ENCODE measurements around the gene C4BPB. TPM values are rescaled to one million over a fixed set of nuclear protein-coding genes. Genes with fewer than 3 reads are reported as not detected.

The C4BPB gene
- total and polyA plus RNA-seq, 2 of the 13 experiments (the other 11 are each of a cell fraction or from before 2014, with no cell fraction given), result 155 to 266 TPM

DNA sequence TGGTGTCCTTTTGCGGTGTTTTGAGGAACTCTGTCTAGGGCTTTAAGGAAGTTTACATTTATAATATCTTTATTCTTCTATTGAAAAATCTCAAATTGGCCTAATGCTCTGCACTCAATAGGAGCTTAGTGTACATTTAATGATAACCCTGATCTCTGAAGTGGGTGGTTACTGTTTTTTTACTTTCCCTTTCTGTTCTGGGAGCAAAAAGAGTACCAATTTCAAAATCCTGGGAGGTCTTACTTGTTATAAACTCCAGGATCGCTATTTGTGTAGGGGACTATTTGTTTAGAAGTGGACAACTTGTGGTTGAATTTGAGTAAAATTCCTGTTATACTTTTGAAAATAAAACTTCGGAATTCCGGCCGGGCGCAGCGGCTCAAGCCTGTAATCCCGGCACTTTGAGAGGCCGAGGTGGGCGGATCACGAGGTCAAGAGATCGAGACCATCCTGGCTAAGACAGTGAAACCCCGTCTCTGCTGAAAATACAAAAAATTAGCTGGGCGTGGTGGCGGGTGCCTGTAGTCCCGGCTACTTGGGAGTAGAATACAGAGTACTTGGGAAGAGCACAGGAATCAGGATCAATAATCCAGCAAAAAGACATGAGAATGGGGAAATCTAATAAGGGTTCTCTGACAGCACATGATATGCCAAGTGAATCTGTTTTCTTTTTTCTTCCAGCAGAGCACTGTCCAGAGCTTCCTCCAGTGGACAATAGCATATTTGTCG, 1.1 kb downstream of the C4BPB start (continued):
- TF ChIP-seq, protein P1, sequence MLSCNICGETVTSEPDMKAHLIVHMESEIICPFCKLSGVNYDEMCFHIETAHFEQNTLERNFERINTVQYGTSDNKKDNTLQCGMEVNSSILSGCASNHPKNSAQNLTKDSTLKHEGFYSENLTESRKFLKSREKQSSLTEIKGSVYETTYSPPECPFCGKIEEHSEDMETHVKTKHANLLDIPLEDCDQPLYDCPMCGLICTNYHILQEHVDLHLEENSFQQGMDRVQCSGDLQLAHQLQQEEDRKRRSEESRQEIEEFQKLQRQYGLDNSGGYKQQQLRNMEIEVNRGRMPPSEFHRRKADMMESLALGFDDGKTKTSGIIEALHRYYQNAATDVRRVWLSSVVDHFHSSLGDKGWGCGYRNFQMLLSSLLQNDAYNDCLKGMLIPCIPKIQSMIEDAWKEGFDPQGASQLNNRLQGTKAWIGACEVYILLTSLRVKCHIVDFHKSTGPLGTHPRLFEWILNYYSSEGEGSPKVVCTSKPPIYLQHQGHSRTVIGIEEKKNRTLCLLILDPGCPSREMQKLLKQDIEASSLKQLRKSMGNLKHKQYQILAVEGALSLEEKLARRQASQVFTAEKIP (CRISPR knock-in tag; IDR thresholded peaks at IDR 0.05; ENCODE audit: borderline replicate concordance), result no peak
- TF ChIP-seq SP2 (CRISPR knock-in tag; IDR thresholded peaks at IDR 0.05), result no peak
- no peak for TF ChIP-seq PHF8 (CRISPR knock-in tag; IDR thresholded peaks at IDR 0.05)
- 0 out of 2 replicates have a peak, but pooled peaks have one; percentile 40 for TF ChIP-seq ZNF605 (CRISPR knock-in tag; IDR thresholded peaks at IDR 0.05)
- TF ChIP-seq, protein P2, sequence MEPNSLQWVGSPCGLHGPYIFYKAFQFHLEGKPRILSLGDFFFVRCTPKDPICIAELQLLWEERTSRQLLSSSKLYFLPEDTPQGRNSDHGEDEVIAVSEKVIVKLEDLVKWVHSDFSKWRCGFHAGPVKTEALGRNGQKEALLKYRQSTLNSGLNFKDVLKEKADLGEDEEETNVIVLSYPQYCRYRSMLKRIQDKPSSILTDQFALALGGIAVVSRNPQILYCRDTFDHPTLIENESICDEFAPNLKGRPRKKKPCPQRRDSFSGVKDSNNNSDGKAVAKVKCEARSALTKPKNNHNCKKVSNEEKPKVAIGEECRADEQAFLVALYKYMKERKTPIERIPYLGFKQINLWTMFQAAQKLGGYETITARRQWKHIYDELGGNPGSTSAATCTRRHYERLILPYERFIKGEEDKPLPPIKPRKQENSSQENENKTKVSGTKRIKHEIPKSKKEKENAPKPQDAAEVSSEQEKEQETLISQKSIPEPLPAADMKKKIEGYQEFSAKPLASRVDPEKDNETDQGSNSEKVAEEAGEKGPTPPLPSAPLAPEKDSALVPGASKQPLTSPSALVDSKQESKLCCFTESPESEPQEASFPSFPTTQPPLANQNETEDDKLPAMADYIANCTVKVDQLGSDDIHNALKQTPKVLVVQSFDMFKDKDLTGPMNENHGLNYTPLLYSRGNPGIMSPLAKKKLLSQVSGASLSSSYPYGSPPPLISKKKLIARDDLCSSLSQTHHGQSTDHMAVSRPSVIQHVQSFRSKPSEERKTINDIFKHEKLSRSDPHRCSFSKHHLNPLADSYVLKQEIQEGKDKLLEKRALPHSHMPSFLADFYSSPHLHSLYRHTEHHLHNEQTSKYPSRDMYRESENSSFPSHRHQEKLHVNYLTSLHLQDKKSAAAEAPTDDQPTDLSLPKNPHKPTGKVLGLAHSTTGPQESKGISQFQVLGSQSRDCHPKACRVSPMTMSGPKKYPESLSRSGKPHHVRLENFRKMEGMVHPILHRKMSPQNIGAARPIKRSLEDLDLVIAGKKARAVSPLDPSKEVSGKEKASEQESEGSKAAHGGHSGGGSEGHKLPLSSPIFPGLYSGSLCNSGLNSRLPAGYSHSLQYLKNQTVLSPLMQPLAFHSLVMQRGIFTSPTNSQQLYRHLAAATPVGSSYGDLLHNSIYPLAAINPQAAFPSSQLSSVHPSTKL (CRISPR knock-in tag; IDR thresholded peaks at IDR 0.05), result 0 out of 2 replicates have a peak, but pooled peaks have one; percentile 23
- TF ChIP-seq ZNF577 (CRISPR knock-in tag; IDR thresholded peaks at IDR 0.05; ENCODE audit: borderline replicate concordance, low read depth), result no peak
- TF ChIP-seq SALL1 (CRISPR knock-in tag; IDR thresholded peaks at IDR 0.05), result no peak
- TF ChIP-seq SAP130 (CRISPR knock-in tag; IDR thresholded peaks at IDR 0.05; ENCODE audit: low read depth), result peak; percentile 34
- no peak for TF ChIP-seq NFKB2 (CRISPR knock-in tag; IDR thresholded peaks at IDR 0.05; ENCODE audit: borderline replicate concordance)
- TF ChIP-seq MXI1 (IDR thresholded peaks at IDR 0.05; ENCODE audit: borderline replicate concordance, low read depth, low read length), result no peak
- TF ChIP-seq ELF3 (CRISPR knock-in tag; IDR thresholded peaks at IDR 0.05), result no peak
- no peak for TF ChIP-seq ARNT (IDR thresholded peaks at IDR 0.05)
- no peak for TF ChIP-seq EHMT2 (IDR thresholded peaks at IDR 0.05; ENCODE audit: borderline replicate concordance, low read depth, low read length)
- no peak for TF ChIP-seq GABPA (IDR thresholded peaks at IDR 0.05; ENCODE audit: low read depth, low read length)
- no peak for TF ChIP-seq GABPA (CRISPR knock-in tag; IDR thresholded peaks at IDR 0.05; ENCODE audit: low read depth)
- no peak for TF ChIP-seq CCAR2 (optimal IDR thresholded peaks at IDR 0.05; ENCODE audit: low read depth, low read length)
- TF ChIP-seq NR2F6 (IDR thresholded peaks at IDR 0.05), result 0 out of 2 replicates have a peak, but pooled peaks have one; percentile 9
- TF ChIP-seq NR2F6 (CRISPR knock-in tag; IDR thresholded peaks at IDR 0.05), result no peak
- TF ChIP-seq, protein P3, sequence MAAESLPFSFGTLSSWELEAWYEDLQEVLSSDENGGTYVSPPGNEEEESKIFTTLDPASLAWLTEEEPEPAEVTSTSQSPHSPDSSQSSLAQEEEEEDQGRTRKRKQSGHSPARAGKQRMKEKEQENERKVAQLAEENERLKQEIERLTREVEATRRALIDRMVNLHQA (CRISPR knock-in tag; IDR thresholded peaks at IDR 0.05), result no peak
- TF ChIP-seq, protein P4, sequence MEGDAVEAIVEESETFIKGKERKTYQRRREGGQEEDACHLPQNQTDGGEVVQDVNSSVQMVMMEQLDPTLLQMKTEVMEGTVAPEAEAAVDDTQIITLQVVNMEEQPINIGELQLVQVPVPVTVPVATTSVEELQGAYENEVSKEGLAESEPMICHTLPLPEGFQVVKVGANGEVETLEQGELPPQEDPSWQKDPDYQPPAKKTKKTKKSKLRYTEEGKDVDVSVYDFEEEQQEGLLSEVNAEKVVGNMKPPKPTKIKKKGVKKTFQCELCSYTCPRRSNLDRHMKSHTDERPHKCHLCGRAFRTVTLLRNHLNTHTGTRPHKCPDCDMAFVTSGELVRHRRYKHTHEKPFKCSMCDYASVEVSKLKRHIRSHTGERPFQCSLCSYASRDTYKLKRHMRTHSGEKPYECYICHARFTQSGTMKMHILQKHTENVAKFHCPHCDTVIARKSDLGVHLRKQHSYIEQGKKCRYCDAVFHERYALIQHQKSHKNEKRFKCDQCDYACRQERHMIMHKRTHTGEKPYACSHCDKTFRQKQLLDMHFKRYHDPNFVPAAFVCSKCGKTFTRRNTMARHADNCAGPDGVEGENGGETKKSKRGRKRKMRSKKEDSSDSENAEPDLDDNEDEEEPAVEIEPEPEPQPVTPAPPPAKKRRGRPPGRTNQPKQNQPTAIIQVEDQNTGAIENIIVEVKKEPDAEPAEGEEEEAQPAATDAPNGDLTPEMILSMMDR (CRISPR knock-in tag; IDR thresholded peaks at IDR 0.05), result no peak
- TF ChIP-seq, protein P5, sequence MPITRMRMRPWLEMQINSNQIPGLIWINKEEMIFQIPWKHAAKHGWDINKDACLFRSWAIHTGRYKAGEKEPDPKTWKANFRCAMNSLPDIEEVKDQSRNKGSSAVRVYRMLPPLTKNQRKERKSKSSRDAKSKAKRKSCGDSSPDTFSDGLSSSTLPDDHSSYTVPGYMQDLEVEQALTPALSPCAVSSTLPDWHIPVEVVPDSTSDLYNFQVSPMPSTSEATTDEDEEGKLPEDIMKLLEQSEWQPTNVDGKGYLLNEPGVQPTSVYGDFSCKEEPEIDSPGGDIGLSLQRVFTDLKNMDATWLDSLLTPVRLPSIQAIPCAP (CRISPR knock-in tag; IDR thresholded peaks at IDR 0.05; ENCODE audit: low read depth), result no peak
- TF ChIP-seq PHF21A (CRISPR knock-in tag; IDR thresholded peaks at IDR 0.05), result no peak
- no peak for TF ChIP-seq ISL2 (CRISPR knock-in tag; IDR thresholded peaks at IDR 0.05)
